Rectal smooth muscle tissue (tissue), 1 donor: ENCODE results near the gene BAX.

Experiments used
- H3K27ac ChIP-seq: one replicate; pipeline ENCODE4 v1.7.0; 2013; ENCODE audit warnings: low read depth, low read length, inconsistent platforms
- H3K27me3 ChIP-seq: one replicate; pipeline ENCODE4 v1.7.0; 2013; ENCODE audit warnings: low read length; ENCODE audit not compliant: control insufficient read depth, insufficient read depth
- H3K36me3 ChIP-seq: one replicate; pipeline ENCODE4 v1.7.0; 2013; ENCODE audit warnings: low read length; ENCODE audit not compliant: control insufficient read depth, insufficient read depth
- H3K4me1 ChIP-seq: one replicate; pipeline ENCODE4 v1.7.0; 2013; ENCODE audit warnings: low read length; ENCODE audit not compliant: control insufficient read depth, insufficient read depth
- H3K4me3 ChIP-seq: one replicate; pipeline ENCODE4 v1.7.0; 2013; ENCODE audit warnings: low read length
- H3K9ac ChIP-seq: one replicate; pipeline ENCODE4 v1.7.0; 2013; ENCODE audit warnings: low read length

BAX gene

GRCh38 chr19:48938256-48938655, 16.4 kb upstream of the BAX start:
- Histone ChIP-seq H3K27me3 (no peaks in the 10 kb centered on the region), H3K9ac (no peak overlapping the region), H3K4me3 (no peak overlapping the region), H3K27ac (no peak overlapping the region), H3K36me3 (no peaks in the 10 kb centered on the region), H3K4me1 (peaks cover 2% of the 10 kb centered on the region)

- no peak overlapping the region for H3K27ac ChIP-seq
- no peak overlapping the region for H3K4me3 ChIP-seq
- no peaks in the 10 kb centered on the region for H3K36me3 ChIP-seq
- no peak overlapping the region for H3K9ac ChIP-seq
- H3K27me3 ChIP-seq = no peaks in the 10 kb centered on the region
- no peaks in the 10 kb centered on the region for H3K4me1 ChIP-seq
Observed at GRCh38 chr19:48940902-48941301, 13.8 kb upstream of the BAX start.

GRCh38 chr19:48943081-48943480, 11.6 kb upstream of the BAX start:
- no peaks in the 10 kb centered on the region for H3K27me3 ChIP-seq
- H3K9ac ChIP-seq = no peak overlapping the region
- H3K36me3 ChIP-seq = no peaks in the 10 kb centered on the region
- no peak overlapping the region for H3K4me3 ChIP-seq
- no peaks in the 10 kb centered on the region for H3K4me1 ChIP-seq
- H3K27ac ChIP-seq = no peak overlapping the region

GRCh38 chr19:48945415-48945814, 9.3 kb upstream of the BAX start:
- Histone ChIP-seq H3K4me3 (no peak overlapping the region), H3K9ac (no peak overlapping the region), H3K27me3 (no peaks in the 10 kb centered on the region), H3K27ac (no peak overlapping the region), H3K4me1 (no peaks in the 10 kb centered on the region), H3K36me3 (no peaks in the 10 kb centered on the region)

GRCh38 chr19:48945817-48946216, 8.9 kb upstream of the BAX start:
- H3K4me1 ChIP-seq = no peaks in the 10 kb centered on the region
- no peaks in the 10 kb centered on the region for H3K36me3 ChIP-seq
- H3K4me3 ChIP-seq = no peak overlapping the region
- H3K27ac ChIP-seq = no peak overlapping the region
- no peaks in the 10 kb centered on the region for H3K27me3 ChIP-seq
- H3K9ac ChIP-seq = no peak overlapping the region

GRCh38 chr19:48946463-48947257, 8.0 kb upstream of the BAX start:
- H3K27me3 ChIP-seq = no peaks in the 10 kb centered on the region
- H3K9ac ChIP-seq = no peak overlapping the region
- H3K36me3 ChIP-seq = no peaks in the 10 kb centered on the region
- H3K4me3 ChIP-seq = no peak overlapping the region
- H3K4me1 ChIP-seq = no peaks in the 10 kb centered on the region
- no peak overlapping the region for H3K27ac ChIP-seq

GRCh38 chr19:48947258-48947542, 7.5 kb upstream of the BAX start:
- Histone ChIP-seq H3K4me1 (no peaks in the 10 kb centered on the region), H3K27me3 (no peaks in the 10 kb centered on the region), H3K36me3 (no peaks in the 10 kb centered on the region), H3K4me3 (no peak overlapping the region), H3K9ac (no peak overlapping the region), H3K27ac (no peak overlapping the region)

- no peak overlapping the region for H3K27ac ChIP-seq
Observed at GRCh38 chr19:48950159-48950558, 4.5 kb upstream of the BAX start.

GRCh38 chr19:48950830-48951519, 3.7 kb upstream of the BAX start:
- peaks cover 4% of the 10 kb centered on the region for H3K4me1 ChIP-seq
- H3K27ac ChIP-seq = no peak overlapping the region
- H3K27me3 ChIP-seq = no peaks in the 10 kb centered on the region
- no peak overlapping the region for H3K4me3 ChIP-seq
- no peaks in the 10 kb centered on the region for H3K36me3 ChIP-seq
- no peak overlapping the region for H3K9ac ChIP-seq

More at GRCh38 chr19:48950159-48950558, 4.5 kb upstream of the BAX start:
- Histone ChIP-seq H3K4me1 (peaks cover under 1% of the 10 kb centered on the region), H3K4me3 (no peak overlapping the region), H3K36me3 (no peaks in the 10 kb centered on the region), H3K9ac (no peak overlapping the region), H3K27me3 (no peaks in the 10 kb centered on the region)

GRCh38 chr19:48953141-48953540, 1.5 kb upstream of the BAX start:
- H3K4me3 ChIP-seq = no peak overlapping the region
- no peaks in the 10 kb centered on the region for H3K36me3 ChIP-seq
- H3K4me1 ChIP-seq = peaks cover 4% of the 10 kb centered on the region
- H3K9ac ChIP-seq = no peak overlapping the region
- H3K27ac ChIP-seq = no peak overlapping the region
- no peaks in the 10 kb centered on the region for H3K27me3 ChIP-seq

GRCh38 chr19:48953990-48954594, 583 bp upstream of the BAX start:
- no peaks in the 10 kb centered on the region for H3K27me3 ChIP-seq
- peaks cover 4% of the 10 kb centered on the region for H3K4me1 ChIP-seq
- H3K4me3 ChIP-seq = peak overlapping the region; percentile 58
- H3K27ac ChIP-seq = peak overlapping the region; percentile 86
- H3K9ac ChIP-seq = no peak overlapping the region
- no peaks in the 10 kb centered on the region for H3K36me3 ChIP-seq

- Histone ChIP-seq H3K27ac (peak overlapping the region; percentile 86), H3K9ac (peak overlapping the region; percentile 100), H3K27me3 (no peaks in the 10 kb centered on the region), H3K4me3 (peak overlapping the region; percentile 97), H3K36me3 (no peaks in the 10 kb centered on the region), H3K4me1 (peaks cover 4% of the 10 kb centered on the region)
Observed at GRCh38 chr19:48955308-48955958, 758 bp downstream of the BAX start.
